Measurements from ENCODE around the gene NEK7. TPM values are rescaled to one million over a fixed set of nuclear protein-coding genes. Genes with fewer than 3 reads are reported as not detected.
"Not testable (repeated sequence)": the region's sequence is repeated elsewhere in the genome, so short reads cannot be mapped to it uniquely, and the experiment has no call there.

The NEK7 gene
- total RNA-seq, 2 experiments from 2014 or later: 56.1 to 57.4 TPM

DNA sequence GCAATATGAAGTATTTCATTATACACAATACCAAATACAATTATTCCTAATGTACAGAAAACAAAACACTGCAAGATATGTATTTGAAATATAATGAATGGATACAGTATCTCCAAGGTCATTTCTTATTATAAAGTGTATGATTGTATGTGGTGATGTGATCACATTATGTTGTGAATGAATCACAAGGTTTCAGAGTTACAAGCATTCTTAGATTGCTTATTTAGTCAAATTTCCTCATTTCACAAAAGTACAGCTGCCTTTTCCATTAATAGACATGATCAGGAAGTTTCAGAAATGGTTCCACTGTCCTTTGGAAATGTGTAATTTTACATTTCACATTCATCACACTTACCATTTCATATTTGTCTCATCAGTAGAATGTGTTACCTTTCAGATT, 28.3 kb upstream of the NEK7 start:
- DNase-seq: no peak
- H3K27me3 Mint-ChIP-seq: no peaks in the 10 kb centered on the region
- peaks cover under 1% of the 10 kb centered on the region for H3K9me3 Mint-ChIP-seq
- no peak overlapping the region for H3K27ac Mint-ChIP-seq
- peaks cover 18% of the 10 kb centered on the region for H3K4me1 Mint-ChIP-seq
- H3K4me3 Mint-ChIP-seq: no peak overlapping the region
- H3K36me3 Mint-ChIP-seq: no peaks in the 10 kb centered on the region

- H3K4me3 Mint-ChIP-seq, H3K36me3 Mint-ChIP-seq, H3K27ac Mint-ChIP-seq, DNase-seq, H3K27me3 Mint-ChIP-seq: not testable (repeated sequence)
- H3K9me3 Mint-ChIP-seq: peaks cover 10% of the 10 kb centered on the region
- H3K4me1 Mint-ChIP-seq: peaks cover 18% of the 10 kb centered on the region
Measured at GRCh38 chr1:198130053-198130452, 26.7 kb upstream of the NEK7 start.

GRCh38 chr1:198132060-198132781, 24.6 kb upstream of the NEK7 start:
- Mint-ChIP-seq H3K27me3 (no peaks in the 10 kb centered on the region), H3K36me3 (peaks cover 8% of the 10 kb centered on the region), H3K4me3 (no peak overlapping the region), H3K27ac (no peak overlapping the region), H3K9me3 (peaks cover 12% of the 10 kb centered on the region), H3K4me1 (peaks cover 18% of the 10 kb centered on the region)
- no peak for DNase-seq

DNA sequence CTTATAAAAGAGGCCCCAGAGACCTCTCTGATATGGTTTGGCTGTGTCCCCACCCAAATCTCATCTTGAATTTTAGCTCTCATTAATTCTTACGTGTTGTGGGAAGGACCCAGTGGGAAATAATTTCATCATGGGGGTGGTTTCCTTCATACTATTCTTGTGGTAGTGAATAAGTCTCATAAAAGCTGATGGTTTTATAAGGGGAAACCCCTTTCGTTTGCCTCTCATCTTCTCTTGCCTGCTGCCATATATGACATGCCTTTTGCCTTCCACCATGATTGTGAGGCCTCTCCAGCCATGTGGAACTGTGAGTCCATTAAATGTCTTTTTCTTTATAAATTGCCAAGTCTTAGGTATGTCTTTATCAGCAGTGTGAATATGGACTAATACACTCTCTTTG, 22.5 kb upstream of the NEK7 start:
- Mint-ChIP-seq H3K4me1 (peaks cover 4% of the 10 kb centered on the region), H3K27ac (no peak overlapping the region), H3K4me3 (no peak overlapping the region), H3K36me3 (peaks cover 8% of the 10 kb centered on the region), H3K9me3 (peaks cover 18% of the 10 kb centered on the region), H3K27me3 (no peaks in the 10 kb centered on the region)
- DNase-seq: no peak

DNA sequence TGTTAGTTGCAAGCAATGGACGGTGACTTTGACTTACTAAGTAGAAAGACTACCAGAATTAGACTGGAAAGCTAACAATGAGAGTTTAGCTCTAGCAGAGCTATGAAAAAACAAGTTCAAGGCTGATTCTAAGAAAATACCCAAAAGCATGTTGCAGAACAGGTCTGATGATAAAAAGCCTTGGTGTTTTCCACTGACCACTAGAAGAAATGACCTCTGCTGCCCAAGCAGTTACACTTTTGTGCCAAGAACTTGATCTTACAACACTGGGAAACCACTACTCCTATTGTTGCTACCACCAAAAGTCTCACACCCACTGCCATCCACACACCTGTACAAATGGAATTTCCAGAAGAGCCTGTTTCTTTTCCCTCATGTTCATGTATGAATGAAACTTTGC, 21.4 kb upstream of the NEK7 start:
- Mint-ChIP-seq H3K27ac (no peak overlapping the region), H3K36me3 (peaks cover 8% of the 10 kb centered on the region), H3K9me3 (peaks cover 26% of the 10 kb centered on the region), H3K4me3 (no peak overlapping the region), H3K27me3 (no peaks in the 10 kb centered on the region), H3K4me1 (peaks cover 6% of the 10 kb centered on the region)
- no peak for DNase-seq

- peaks cover 20% of the 10 kb centered on the region for H3K9me3 Mint-ChIP-seq
- H3K27ac Mint-ChIP-seq: no peak overlapping the region
- no peaks in the 10 kb centered on the region for H3K36me3 Mint-ChIP-seq
- peaks cover 9% of the 10 kb centered on the region for H3K4me1 Mint-ChIP-seq
- no peak for DNase-seq
- H3K27me3 Mint-ChIP-seq: no peaks in the 10 kb centered on the region
- H3K4me3 Mint-ChIP-seq: no peak overlapping the region
Measured at GRCh38 chr1:198141668-198142351, 15.0 kb upstream of the NEK7 start.

- no peaks in the 10 kb centered on the region for H3K27me3 Mint-ChIP-seq
- no peaks in the 10 kb centered on the region for H3K36me3 Mint-ChIP-seq
- H3K4me3 Mint-ChIP-seq: no peak overlapping the region
- H3K9me3 Mint-ChIP-seq: peaks cover 18% of the 10 kb centered on the region
- H3K27ac Mint-ChIP-seq: no peak overlapping the region
- no peak for DNase-seq
- H3K4me1 Mint-ChIP-seq: peaks cover 9% of the 10 kb centered on the region
Measured at GRCh38 chr1:198143797-198144196, 13.0 kb upstream of the NEK7 start.

DNA sequence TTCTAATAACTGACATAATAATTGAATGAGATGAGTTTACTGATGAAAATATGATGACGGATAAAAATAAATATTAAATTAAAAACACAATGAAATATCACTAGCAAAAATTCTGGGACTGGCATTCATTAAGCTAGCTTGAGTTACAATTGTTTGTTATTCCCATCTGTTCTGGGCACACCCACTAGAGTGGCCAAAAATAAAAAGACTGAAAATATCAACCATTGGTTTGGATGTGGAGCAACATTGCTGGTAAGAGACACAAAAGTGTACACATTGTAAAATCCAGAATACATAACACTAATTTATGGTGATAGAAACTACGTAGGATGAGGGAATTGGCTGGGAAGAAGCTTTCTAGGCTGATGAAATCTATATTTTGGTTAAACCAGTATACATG, 9.6 kb upstream of the NEK7 start:
- Mint-ChIP-seq H3K4me3 (no peak overlapping the region), H3K4me1 (peaks cover 6% of the 10 kb centered on the region), H3K9me3 (no peaks in the 10 kb centered on the region), H3K27ac (no peak overlapping the region), H3K27me3 (no peaks in the 10 kb centered on the region), H3K36me3 (no peaks in the 10 kb centered on the region)
- DNase-seq: no peak

DNA sequence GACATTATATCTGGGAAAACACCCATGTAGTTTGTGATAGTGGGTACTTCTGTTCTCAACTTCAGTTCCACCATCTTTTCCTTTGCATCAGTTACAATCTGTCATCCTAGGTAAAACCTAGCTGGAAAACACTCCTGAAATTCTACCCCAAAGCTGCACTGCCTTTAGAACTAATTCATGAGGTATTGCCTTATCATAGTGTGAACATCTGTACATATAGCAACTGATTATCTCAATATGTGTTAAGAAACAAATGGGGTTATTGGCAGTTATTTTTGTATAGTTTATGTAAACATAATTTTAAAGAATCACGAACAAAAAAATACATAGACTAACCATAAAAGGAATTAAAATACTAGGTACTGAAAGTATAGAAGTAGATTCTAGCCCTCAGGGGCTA, 6.4 kb upstream of the NEK7 start:
- Mint-ChIP-seq H3K27ac (no peak overlapping the region), H3K36me3 (no peaks in the 10 kb centered on the region), H3K4me3 (no peak overlapping the region), H3K4me1 (no peaks in the 10 kb centered on the region), H3K27me3 (no peaks in the 10 kb centered on the region), H3K9me3 (no peaks in the 10 kb centered on the region)
- no peak for DNase-seq

- no peaks in the 10 kb centered on the region for H3K9me3 Mint-ChIP-seq
- H3K36me3 Mint-ChIP-seq: no peaks in the 10 kb centered on the region
- peaks cover 8% of the 10 kb centered on the region for H3K4me1 Mint-ChIP-seq
- DNase-seq: no peak
- no peaks in the 10 kb centered on the region for H3K27me3 Mint-ChIP-seq
- no peak overlapping the region for H3K27ac Mint-ChIP-seq
- H3K4me3 Mint-ChIP-seq: no peak overlapping the region
Measured at GRCh38 chr1:198151688-198152087, 5.1 kb upstream of the NEK7 start.

DNA sequence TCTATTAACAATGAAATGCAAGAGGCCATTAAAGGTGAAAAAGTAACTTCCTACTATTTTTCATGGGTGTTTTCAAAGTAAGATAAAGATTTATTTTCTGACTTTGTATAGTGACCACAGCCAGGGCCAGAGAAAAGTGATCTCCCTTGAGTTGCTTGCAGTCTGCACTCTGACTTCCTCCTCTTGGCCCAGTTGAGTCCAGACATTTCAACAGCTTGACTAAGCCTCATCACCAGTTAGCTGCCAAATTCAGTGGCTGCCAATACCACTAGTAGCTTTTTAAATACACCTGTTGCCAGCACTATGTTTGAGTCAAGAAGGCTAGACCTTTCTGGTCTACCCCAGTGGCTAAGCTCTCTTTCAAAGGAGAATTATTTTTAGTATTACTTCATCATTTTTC, 3.7 kb upstream of the NEK7 start:
- H3K4me1 Mint-ChIP-seq: peaks cover 8% of the 10 kb centered on the region
- no peaks in the 10 kb centered on the region for H3K9me3 Mint-ChIP-seq
- H3K27me3 Mint-ChIP-seq: no peaks in the 10 kb centered on the region
- H3K36me3 Mint-ChIP-seq: peaks cover 3% of the 10 kb centered on the region
- H3K4me3 Mint-ChIP-seq: no peak overlapping the region
- DNase-seq: no peak
- H3K27ac Mint-ChIP-seq: no peak overlapping the region

DNA sequence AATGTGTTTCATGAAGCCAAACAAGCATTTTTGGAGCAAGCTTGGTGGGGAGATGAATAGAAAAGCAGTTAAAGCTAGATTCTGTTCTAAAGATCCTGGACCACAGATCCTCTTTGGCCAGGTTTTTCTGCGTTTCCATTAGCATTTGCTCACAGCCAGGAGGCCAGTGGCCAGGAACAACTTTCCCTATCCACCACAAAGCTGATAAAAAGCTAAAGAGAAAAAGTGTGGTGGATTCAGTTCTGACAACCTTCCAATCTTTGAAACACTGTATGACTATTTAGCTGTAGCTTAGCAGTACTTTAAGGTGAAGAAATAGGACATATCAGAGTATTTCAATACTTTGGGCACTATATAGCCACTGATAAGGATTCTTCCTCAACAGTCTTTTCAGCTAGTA, 3.0 kb upstream of the NEK7 start:
- H3K4me3 Mint-ChIP-seq: no peak overlapping the region
- no peaks in the 10 kb centered on the region for H3K9me3 Mint-ChIP-seq
- H3K36me3 Mint-ChIP-seq: peaks cover 3% of the 10 kb centered on the region
- H3K27ac Mint-ChIP-seq: no peak overlapping the region
- DNase-seq: no peak
- H3K27me3 Mint-ChIP-seq: no peaks in the 10 kb centered on the region
- H3K4me1 Mint-ChIP-seq: peaks cover 8% of the 10 kb centered on the region

GRCh38 chr1:198155253-198155652, 1.5 kb upstream of the NEK7 start:
- no peak for DNase-seq
- no peaks in the 10 kb centered on the region for H3K9me3 Mint-ChIP-seq
- no peak overlapping the region for H3K4me3 Mint-ChIP-seq
- no peaks in the 10 kb centered on the region for H3K27me3 Mint-ChIP-seq
- H3K36me3 Mint-ChIP-seq: peaks cover 3% of the 10 kb centered on the region
- no peak overlapping the region for H3K27ac Mint-ChIP-seq
- H3K4me1 Mint-ChIP-seq: peaks cover 12% of the 10 kb centered on the region

DNA sequence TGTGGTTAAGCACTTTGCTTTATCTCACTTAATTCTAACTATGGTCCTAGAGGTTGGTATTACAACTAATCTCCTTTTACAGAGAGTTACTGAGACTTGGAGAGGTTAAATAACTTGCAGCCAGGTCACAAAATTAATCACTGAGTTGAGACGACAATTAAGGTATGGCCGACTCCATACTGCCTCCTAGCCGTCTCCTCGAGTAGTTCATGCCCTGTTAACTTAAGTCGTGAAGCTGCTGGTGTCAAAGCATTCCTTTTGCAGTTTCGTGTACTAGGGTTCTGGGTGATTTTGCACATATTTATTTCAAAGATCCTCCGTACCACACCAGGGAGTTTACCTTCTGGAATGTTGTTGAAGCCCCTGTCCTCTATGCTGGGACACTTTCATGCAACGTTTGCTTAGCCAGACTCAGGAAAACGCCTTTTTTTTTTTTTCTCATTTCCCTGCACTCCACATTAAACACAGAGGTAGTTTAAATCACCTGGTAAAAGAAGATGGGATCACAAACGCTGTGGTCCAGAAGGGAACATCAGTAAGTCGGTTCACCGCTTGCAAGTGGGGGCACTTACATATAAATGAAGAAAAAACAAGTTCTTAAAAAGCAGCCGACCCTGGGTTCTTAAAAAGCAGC, 570 bp upstream of the NEK7 start:
- H3K9me3 Mint-ChIP-seq: no peaks in the 10 kb centered on the region
- H3K27me3 Mint-ChIP-seq: no peaks in the 10 kb centered on the region
- H3K27ac Mint-ChIP-seq: peak overlapping the region; percentile 86
- peak overlapping the region; percentile 81 for H3K4me3 Mint-ChIP-seq
- peaks cover 3% of the 10 kb centered on the region for H3K36me3 Mint-ChIP-seq
- peaks cover 22% of the 10 kb centered on the region for H3K4me1 Mint-ChIP-seq
- peak; percentile 66 for DNase-seq

- H3K36me3 Mint-ChIP-seq: peaks cover 7% of the 10 kb centered on the region
- H3K27me3 Mint-ChIP-seq: no peaks in the 10 kb centered on the region
- no peaks in the 10 kb centered on the region for H3K9me3 Mint-ChIP-seq
- peak; percentile 84 for DNase-seq
- peaks cover 32% of the 10 kb centered on the region for H3K4me1 Mint-ChIP-seq
- peak overlapping the region; percentile 97 for H3K4me3 Mint-ChIP-seq
- peak overlapping the region; percentile 97 for H3K27ac Mint-ChIP-seq
Measured at GRCh38 chr1:198157241-198157846, 546 bp downstream of the NEK7 start.
